HG03139 (cell line): ENCODE data around the gene TAS1R3.

Source experiments
- ATAC-seq: cut with Tn5 transposase; IDR thresholded peaks from one replicate; pipeline ENCODE4 v1.9.1; 2021; ENCODE audit not compliant: unreplicated experiment

The TAS1R3 gene

DNA sequence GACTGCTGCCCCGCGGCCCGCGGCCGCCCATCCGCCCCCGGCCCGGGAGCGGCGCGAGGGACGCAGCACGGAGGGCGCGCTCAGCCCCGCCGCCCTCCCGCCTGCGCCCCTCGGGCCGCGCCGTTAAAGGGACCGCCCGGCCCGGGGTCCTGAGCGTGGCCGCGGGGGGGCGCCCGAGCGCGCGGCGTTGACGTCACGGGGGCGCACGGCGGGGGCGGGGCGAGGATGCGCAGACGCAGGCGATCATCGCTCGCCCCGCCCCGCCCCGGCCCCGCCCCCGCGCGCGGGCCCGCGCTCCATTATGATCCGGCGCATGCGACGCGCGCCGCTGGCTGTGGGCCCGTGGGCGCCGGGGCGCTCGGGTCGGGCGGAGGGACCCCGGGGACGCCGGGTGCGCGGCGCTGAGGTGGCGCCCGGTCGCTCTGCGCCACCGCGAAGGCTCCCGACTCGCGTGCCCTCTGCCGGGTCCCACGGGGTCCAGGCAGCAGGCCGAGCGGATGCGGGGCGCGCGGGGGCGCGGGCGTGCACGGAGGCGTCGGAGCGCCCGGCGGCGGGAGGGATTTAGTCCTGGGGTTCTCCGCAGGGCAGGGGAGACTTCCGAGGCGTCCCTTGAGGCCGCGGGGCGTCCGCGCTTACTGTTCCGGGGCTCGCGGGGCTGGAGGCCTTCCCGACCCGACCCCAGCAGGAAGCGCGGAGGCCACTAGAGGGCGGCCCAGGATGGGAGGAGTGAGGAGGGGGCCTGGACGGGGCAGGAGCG is 18.4 kb downstream of the TAS1R3 start, which contains the start of gene DVL1:
DVL1 (minus strand) TSS at position 163 of the 757 bp plus-strand sequence. CDS start 353 bp downstream, outside the sequence.
- ATAC-seq = no peak

- no peak for ATAC-seq
Observed at GRCh38 chr1:1351511-1352427, 20.7 kb downstream of the TAS1R3 start.

DNA sequence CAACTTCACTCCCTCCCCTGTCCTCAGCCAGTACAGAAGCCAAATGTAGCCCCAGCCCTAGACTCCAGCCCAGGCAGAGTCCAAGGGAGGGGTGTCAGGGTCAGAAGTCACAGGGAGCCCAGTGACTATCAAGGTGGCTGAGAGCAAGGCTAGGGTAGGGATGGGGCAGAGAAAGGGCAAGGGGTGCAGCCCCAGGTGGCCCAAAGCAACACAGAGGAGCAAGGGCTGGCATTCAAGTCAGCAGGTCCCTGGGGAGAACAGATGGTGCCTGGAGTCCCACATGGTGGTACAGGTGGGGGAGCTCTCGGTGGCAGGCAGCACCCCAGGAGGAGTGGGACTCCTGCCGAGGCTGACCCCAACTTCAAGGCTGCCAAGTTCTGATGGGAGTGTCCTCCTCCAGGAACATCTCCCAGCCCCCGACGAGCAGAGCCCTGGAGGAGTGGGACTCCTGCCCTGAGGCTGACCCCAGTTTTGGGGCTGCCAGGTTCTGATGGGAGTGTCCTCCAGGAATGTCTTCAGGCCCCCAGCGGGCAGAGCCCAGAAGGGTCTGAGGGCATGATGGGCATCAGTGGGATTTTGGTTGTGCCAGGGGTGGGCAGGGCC is 21.8 kb downstream of the TAS1R3 start:
- no peak for ATAC-seq

- no peak for ATAC-seq
Observed at GRCh38 chr1:1353389-1354151, 22.5 kb downstream of the TAS1R3 start.

- no peak for ATAC-seq
Observed at GRCh38 chr1:1354271-1355247, 23.5 kb downstream of the TAS1R3 start.

- no peak for ATAC-seq
Observed at GRCh38 chr1:1355416-1355815, 24.3 kb downstream of the TAS1R3 start.

- no peak for ATAC-seq
Observed at GRCh38 chr1:1356166-1356795, 25.2 kb downstream of the TAS1R3 start.

GRCh38 chr1:1356796-1357401 is 25.8 kb downstream of the TAS1R3 start:
- no peak for ATAC-seq

DNA sequence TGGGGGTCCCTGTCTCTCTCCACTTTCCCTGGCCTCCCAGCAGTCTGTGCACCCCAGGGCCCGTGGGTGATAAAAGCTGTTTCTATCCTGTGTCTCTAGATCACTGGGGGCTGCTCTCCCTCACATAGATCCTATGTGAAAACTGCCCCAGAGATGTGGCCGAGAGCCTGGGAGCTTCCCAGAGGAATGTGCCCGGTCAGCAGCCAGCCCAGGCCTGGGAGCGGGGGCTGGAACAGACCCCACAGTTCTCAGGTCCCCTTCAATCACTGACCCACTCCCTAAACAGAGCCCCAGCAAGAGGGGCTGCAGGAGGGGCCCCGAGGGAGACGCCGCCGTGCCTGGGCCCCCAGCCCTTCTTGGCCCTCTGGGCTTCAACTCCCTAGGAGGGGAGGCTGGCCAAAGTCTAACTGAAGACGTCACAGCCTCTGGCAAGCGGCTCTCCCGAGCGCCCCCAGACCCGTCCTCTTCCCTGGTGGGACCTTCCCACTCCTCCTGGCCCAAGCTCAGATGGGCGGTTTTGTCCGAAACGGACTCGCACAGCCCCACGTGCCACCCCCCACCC is 26.9 kb downstream of the TAS1R3 start:
- no peak for ATAC-seq

DNA sequence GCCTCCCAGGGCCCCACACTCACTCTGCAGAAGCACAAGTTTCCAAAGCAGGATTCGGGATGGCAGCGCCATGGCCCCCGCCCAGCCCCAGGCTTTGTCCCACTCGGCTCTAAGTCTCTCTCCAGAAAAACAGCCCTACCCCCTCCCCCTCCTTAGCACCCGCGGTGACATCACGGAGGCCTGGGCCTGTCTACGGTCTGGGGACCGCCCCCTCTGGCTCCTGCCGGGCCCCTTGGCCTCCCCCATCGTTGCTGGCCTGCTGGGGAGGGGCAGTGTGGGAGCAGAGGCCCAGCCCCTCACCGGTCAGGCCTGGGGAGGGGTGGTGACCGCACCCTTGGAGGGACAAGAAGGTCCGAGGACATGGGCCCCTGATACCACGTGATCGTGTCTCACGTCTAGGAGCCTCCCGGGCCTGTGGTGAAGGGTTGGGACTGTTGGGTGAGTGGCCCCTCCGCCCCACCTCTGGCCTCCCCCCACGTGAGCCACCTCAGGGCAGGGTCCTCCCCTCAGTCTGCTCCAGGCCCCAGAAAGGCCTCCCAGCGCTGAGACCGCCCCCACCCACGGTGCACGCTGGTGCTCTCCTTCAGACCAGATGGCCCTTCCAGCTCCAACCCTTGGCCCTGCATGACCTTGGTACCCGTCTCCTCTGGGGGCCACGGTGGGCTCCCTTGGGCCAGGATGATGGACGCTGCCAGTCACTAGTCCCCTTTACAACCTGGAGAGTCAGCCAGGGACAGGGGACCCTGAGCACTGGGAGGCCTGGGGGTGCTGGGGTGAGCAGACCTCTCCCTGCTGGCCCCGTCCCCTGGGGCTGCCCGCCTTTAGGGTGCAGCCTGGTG is 27.6 kb downstream of the TAS1R3 start, which contains the start of gene MXRA8:
MXRA8 (minus strand) TSS at position 123 of the 839 bp plus-strand sequence; CDS start at position 72, 51 bp downstream.
- ATAC-seq = no peak

- ATAC-seq = no peak
Observed at GRCh38 chr1:1359308-1359663, 28.2 kb downstream of the TAS1R3 start.

DNA sequence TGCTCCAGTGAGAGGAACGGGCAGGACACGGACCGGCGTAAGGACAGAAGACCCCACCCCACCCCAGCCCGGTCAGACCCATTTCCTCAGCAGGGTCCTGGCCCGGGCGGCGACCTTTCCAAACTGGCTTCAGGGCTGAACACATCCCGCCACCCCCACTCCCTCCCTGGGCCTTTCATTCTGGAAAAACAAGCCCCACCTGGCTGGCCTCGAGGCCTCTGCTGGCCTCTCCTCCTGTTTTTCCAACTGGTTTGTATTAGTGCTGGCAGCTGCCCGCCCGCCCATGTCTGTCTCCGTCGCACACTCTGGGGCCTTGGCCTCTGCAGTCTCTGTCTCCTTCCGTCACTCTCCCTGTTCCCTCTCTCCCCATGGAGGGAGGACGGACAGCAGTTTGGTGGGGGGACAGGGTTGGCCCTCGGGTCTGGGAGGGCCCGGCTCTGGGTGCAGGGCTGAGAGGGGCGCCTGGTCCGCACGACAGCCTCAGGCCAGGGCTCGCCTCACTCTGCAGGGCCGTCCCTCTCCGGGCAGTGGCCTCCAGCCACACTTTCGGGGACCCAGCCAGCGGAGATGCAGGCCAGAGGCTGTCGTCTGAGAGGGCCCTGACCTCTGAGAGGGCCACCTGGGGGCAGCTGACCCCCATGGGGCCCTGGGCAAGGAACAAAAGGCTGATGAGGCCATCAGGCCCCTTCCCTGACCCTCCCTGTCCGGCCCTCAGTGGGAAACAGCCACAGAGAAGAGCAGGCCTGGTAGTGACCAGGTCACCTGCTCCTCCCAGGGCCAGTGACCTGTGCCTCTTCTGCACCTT is 28.8 kb downstream of the TAS1R3 start:
- no peak for ATAC-seq

- no peak for ATAC-seq
Observed at GRCh38 chr1:1360506-1361169, 29.6 kb downstream of the TAS1R3 start.

GRCh38 chr1:1361233-1361981 is 30.3 kb downstream of the TAS1R3 start:
- ATAC-seq = no peak

- ATAC-seq = no peak
Observed at GRCh38 chr1:1361982-1362423, 30.9 kb downstream of the TAS1R3 start.
